ENCODE results near the gene IVNS1ABP. TPM values are rescaled to one million over a fixed set of nuclear protein-coding genes. Genes with fewer than 3 reads are reported as not detected.
A peak's percentile ranks its signal among the peaks of the same experiment; 100 is the strongest.
"Not testable (repeated sequence)": the region's sequence is repeated elsewhere in the genome, so short reads cannot be mapped to it uniquely, and the experiment has no call there.

IVNS1ABP gene
- total RNA-seq, 1 donor from 2014 or later, result 75.6 TPM

GRCh38 chr1:185337246-185337645, 20.2 kb upstream of the IVNS1ABP start:
- TF ChIP-seq, protein P1, sequence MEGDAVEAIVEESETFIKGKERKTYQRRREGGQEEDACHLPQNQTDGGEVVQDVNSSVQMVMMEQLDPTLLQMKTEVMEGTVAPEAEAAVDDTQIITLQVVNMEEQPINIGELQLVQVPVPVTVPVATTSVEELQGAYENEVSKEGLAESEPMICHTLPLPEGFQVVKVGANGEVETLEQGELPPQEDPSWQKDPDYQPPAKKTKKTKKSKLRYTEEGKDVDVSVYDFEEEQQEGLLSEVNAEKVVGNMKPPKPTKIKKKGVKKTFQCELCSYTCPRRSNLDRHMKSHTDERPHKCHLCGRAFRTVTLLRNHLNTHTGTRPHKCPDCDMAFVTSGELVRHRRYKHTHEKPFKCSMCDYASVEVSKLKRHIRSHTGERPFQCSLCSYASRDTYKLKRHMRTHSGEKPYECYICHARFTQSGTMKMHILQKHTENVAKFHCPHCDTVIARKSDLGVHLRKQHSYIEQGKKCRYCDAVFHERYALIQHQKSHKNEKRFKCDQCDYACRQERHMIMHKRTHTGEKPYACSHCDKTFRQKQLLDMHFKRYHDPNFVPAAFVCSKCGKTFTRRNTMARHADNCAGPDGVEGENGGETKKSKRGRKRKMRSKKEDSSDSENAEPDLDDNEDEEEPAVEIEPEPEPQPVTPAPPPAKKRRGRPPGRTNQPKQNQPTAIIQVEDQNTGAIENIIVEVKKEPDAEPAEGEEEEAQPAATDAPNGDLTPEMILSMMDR (conservative IDR thresholded peaks at IDR 0.05; ENCODE audit: low read depth, low read length), result no peak
- H3K4me3 ChIP-seq (ENCODE audit: low read depth, low read length), result no peak overlapping the region
- no peak for DNase-seq (ENCODE audit: low read depth)

GRCh38 chr1:185334182-185334581, 17.1 kb upstream of the IVNS1ABP start:
- TF ChIP-seq, protein P1 (conservative IDR thresholded peaks at IDR 0.05; ENCODE audit: low read depth, low read length), result no peak
- DNase-seq (ENCODE audit: low read depth), result no peak
- H3K4me3 ChIP-seq (ENCODE audit: low read depth, low read length), result no peak overlapping the region

DNA sequence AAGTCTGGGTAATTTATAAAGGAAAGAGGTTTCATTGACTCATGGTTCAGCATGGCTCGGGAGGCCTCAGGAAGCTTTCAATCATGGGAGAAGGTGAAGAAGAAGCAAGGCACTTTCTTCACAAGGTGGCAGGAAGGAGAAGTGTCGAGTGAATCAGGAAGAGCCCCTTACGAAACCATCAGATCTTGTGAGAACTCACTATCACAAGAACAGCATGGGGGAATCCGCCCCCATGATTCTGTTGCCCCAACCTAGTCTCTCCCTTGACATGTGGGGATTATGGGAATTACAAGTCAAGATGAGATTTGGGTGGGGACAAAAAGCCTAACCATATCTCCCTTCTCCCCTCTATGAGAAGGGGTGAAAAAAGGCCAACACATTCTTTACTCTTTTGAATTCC, 11.2 kb upstream of the IVNS1ABP start:
- TF ChIP-seq, protein P1 (conservative IDR thresholded peaks at IDR 0.05; ENCODE audit: low read depth, low read length), result no peak
- H3K4me3 ChIP-seq (ENCODE audit: low read depth, low read length), result no peak overlapping the region
- DNase-seq (ENCODE audit: low read depth), result no peak

DNA sequence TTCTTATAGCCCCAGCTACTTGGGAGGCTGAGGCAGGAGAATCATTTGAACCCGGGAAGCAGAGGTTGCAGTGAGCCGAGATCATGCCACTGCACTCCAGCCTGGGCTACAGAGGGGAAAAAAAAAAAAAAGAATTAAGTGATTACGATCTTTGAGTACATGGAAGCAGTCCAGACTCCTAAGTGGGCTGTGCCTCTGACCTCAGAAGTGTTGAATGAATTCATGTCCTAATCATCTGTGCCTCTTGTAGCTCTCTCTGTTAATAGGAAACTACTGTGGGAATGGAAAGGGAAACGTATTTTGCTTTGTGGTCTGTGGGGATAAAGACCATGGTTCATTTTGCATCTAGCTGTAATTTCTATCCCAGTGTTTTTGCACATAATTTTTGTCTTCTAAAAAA, 8.4 kb upstream of the IVNS1ABP start:
- DNase-seq (ENCODE audit: low read depth), result peak; percentile 82
- H3K4me3 ChIP-seq (ENCODE audit: low read depth, low read length), result no peak overlapping the region
- TF ChIP-seq, protein P1 (conservative IDR thresholded peaks at IDR 0.05; ENCODE audit: low read depth, low read length), result no peak

GRCh38 chr1:185324118-185324517, 7.1 kb upstream of the IVNS1ABP start:
- TF ChIP-seq, protein P1 (conservative IDR thresholded peaks at IDR 0.05; ENCODE audit: low read depth, low read length), result no peak
- H3K4me3 ChIP-seq (ENCODE audit: low read depth, low read length), result no peak overlapping the region
- DNase-seq (ENCODE audit: low read depth), result no peak

DNA sequence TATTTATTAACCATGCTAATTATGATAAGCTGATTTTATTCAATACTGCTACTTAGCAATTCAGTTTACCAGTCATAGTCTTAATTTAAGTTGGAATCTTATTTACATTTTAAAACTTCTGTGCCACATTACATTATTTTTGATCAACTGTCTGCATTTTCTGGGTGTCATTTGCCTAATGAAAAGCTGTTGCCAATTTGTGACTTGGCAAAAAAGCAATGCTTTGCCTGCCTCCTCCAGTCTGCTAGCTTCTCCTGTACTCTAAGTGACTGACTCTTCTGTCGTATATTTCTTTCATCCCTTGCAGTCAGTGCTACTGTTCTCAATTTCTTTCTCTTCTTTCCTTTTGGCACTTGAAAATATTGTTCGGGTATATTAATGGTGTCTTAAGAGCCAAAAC, 5.6 kb upstream of the IVNS1ABP start:
- H3K4me3 ChIP-seq (ENCODE audit: low read depth, low read length), result no peak overlapping the region
- TF ChIP-seq, protein P1 (conservative IDR thresholded peaks at IDR 0.05; ENCODE audit: low read depth, low read length), result no peak
- no peak for DNase-seq (ENCODE audit: low read depth)

DNA sequence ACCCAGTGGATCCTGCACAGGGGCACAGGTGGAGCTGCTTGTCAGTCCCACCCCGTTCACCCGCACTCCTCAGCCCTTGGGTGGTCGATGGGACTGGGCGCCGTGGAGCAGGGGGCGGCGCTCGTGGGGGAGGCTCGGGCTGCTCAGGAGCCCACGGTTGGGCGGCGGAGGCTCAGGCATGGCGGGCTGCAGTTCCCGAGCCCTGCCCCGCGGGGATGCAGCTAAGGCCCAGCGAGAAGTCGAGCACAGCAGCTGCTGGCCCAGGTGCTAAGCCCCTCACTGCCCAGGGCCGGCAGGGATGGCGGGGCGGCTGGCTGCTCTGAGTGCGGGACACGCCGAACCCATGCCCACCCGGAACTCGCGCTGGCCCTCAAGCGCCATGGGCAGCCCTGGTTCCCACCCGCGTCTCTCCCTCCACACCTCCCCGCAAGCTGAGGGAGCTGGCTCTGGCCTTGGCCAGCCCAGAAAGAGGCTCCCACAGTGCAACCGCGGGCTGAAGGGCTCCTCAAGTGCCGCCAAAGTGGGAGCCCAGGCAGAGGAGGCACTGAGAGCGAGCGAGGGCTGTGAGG, 4.7 kb upstream of the IVNS1ABP start:
- not testable (repeated sequence) for H3K4me3 ChIP-seq (ENCODE audit: low read depth, low read length); DNase-seq (ENCODE audit: low read depth)

DNA sequence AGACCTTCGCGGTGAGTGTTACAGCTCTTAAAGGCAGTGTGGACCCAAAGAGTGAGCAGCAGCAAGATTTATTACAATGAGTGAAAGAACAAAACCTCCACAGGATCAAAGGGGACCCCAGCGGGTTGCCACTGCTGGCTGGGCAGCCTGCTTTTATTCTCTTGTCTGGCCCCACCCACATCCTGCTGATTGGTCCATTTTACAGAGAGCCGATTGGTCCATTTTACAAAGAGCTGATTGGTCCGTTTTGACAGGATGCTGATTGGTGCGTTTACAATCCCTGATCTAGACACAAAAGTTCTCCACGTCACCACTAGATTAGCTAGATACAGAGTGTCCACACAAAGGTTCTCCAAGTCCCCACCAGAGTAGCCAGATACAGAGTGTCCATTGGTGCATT, 4.1 kb upstream of the IVNS1ABP start:
- not testable (repeated sequence) for H3K4me3 ChIP-seq (ENCODE audit: low read depth, low read length); DNase-seq (ENCODE audit: low read depth)

Data from epithelial cell of proximal tubule (primary cell).